MM.1S (cell line): ENCODE results near the gene MAP2K6.

Source experiments
- CTCF ChIP-seq: fragments of 300-600 bp; sonication (generic); IDR thresholded peaks from 2 replicates; pipeline ENCODE4 v1.5.1; 2016; ENCODE audit warnings: antibody characterized with exemption, low read length, mixed read lengths
- EZH2 ChIP-seq: fragments of 300-600 bp; sonication (generic); optimal IDR thresholded peaks from 2 replicates; pipeline ENCODE3; 2017; ENCODE audit warnings: low read depth, mild to moderate bottlenecking, antibody characterized with exemption, low read length, mixed read lengths
- EZH2phosphoT487 ChIP-seq: fragments of 300-600 bp; sonication (generic); IDR thresholded peaks from 2 replicates; pipeline ENCODE4 v1.6.1; 2018; ENCODE audit warnings: antibody characterized with exemption, low read length

- TF ChIP-seq CTCF (no peak), EZH2 (no peak), EZH2phosphoT487 (no peak)
Measured at GRCh38 chr17:69588316-69588715, 173.8 kb downstream of the MAP2K6 start.
